GM12891 (cell line): ENCODE data around the gene ZBTB33.

Source experiments
- DNase-seq: peaks from one replicate; pipeline ENCODE4 v3.0.0; 2011; ENCODE audit warnings: low spot score; ENCODE audit not compliant: insufficient read length
- FAIRE-seq: peaks from 2 replicates; lab custom pipeline; 2011; peaks lifted over from hg19 to GRCh38; lab: Jason Lieb, UNC
- PAX5 ChIP-seq: IDR thresholded peaks from 2 replicates; pipeline ENCODE4 v1.6.1; 2011; ENCODE audit warnings: low read length, moderate library complexity, mild to moderate bottlenecking; ENCODE audit not compliant: insufficient read depth, severe bottlenecking
- POLR2A ChIP-seq: IDR thresholded peaks from 2 replicates; pipeline ENCODE4 v1.6.1; 2011; ENCODE audit warnings: low read depth, low read length, control low read depth
- POLR2AphosphoS5 ChIP-seq: IDR thresholded peaks from 2 replicates; pipeline ENCODE4 v1.6.1; 2011; ENCODE audit warnings: low read depth, low read length, control low read depth
- POU2F2 ChIP-seq: IDR thresholded peaks from 2 replicates; pipeline ENCODE4 v1.6.1; 2011; ENCODE audit warnings: low read depth, mild to moderate bottlenecking, control low read depth, low read length, moderate library complexity
- SPI1 ChIP-seq: IDR thresholded peaks from 2 replicates; pipeline ENCODE4 v1.6.1; 2011; ENCODE audit warnings: low read depth, low read length, control low read depth
- TAF1 ChIP-seq: IDR thresholded peaks from 2 replicates; pipeline ENCODE4 v1.6.1; 2011; ENCODE audit warnings: low read depth, low read length, control low read depth

Gene ZBTB33

DNA sequence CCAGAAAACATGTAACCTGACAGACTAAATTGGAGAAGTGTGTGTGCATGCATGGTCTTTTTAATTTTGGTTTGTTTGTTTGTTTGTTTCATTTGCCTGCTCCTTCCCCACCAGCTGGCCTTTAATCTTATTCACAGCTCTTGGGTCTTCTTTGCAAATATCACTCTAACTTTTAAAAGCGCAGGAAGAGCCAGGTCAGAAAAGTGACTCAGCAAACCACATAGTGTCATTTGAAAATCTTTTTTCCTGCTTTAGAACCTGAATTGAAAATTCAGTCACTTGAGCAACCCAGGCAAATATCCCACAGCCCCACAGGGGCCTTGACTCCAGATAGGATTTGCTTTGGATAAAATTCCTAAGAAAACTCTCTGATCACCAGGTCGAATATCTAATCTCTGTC is 56.0 kb downstream of the ZBTB33 start:
- peak; percentile 47 for FAIRE-seq
- DNase-seq, result no peak
- no peak for TF ChIP-seq TAF1
- TF ChIP-seq SPI1, result no peak
- TF ChIP-seq POU2F2, result no peak
- no peak for TF ChIP-seq POLR2AphosphoS5
- no peak for TF ChIP-seq PAX5
- TF ChIP-seq POLR2A, result no peak
